Measurements from ENCODE around the gene COL9A3. TPM values are rescaled to one million over a fixed set of nuclear protein-coding genes. Genes with fewer than 3 reads are reported as not detected.

Gene COL9A3
- total RNA-seq, 1 donor from 2014 or later = 576 TPM

GRCh38 chr20:62817975-62818591 lies 1.2 kb downstream of the COL9A3 start:
- no peak for TF ChIP-seq CTCF (IDR thresholded peaks at IDR 0.05; ENCODE audit: unreplicated experiment)
- peaks cover 3% of the 10 kb centered on the region for H3K36me3 Mint-ChIP-seq
- H3K4me1 Mint-ChIP-seq = peaks cover 39% of the 10 kb centered on the region
- H3K9me3 Mint-ChIP-seq = no peaks in the 10 kb centered on the region
- no peak for DNase-seq (ENCODE audit: low spot score in 2 of 2, unreplicated experiment in 2 of 2)
- no peaks in the 10 kb centered on the region for H3K27me3 Mint-ChIP-seq (ENCODE audit: low read depth)
- H3K27ac Mint-ChIP-seq = peak overlapping the region; percentile 92
- peak overlapping the region; percentile 71 for H3K4me3 Mint-ChIP-seq

DNA sequence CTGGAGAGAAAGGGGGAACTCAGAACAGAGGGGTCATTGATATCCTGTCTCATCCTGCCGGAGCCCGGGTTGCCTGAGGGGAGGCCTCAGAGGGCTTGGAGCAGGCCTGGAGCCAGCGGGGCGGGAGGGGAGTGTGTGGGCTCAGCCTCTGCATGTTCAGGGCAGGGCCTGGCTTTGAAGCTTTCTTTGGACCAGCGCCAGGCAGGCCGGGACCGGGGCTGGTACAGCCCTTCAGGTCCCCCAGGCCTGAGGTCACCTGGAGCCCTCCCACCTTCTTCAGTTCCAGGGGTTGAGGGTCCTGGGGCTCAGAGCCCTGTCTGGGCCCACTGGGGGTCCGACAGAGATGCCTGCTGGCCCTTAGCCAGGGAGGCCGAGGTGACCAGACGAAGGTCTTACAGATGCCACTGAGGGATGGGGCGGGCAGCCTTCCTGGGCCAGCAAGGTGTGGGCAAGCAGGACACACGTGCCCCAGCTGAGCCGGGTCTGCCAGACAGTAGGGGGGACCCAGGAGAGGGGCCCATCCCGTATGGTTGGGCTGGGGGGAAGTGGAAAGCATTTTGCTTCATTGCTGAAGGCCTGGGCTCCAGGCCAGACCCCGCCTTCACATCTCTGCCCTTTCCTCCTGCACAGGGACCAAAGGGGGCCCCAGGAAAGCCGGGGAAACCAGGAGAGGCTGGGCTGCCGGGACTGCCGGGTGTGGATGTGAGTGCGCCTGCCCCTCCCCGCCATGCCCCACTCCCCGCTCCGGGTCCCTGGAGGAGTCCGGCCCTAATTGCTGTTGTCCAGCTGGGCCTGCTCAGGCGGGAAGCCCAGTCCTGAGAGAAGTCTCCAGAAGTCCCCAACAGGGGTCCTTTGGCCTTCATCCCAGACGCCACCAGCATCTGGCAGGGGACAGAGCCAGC lies 2.0 kb downstream of the COL9A3 start:
- peak overlapping the region; percentile 92 for H3K27ac Mint-ChIP-seq

GRCh38 chr20:62819494-62820174 lies 2.8 kb downstream of the COL9A3 start:
- no peak for TF ChIP-seq CTCF (IDR thresholded peaks at IDR 0.05; ENCODE audit: unreplicated experiment)
- peak overlapping the region; percentile 71 for H3K4me3 Mint-ChIP-seq
- peak overlapping the region; percentile 53 for H3K27ac Mint-ChIP-seq
- H3K27me3 Mint-ChIP-seq (ENCODE audit: low read depth) = no peaks in the 10 kb centered on the region
- DNase-seq (ENCODE audit: low spot score in 2 of 2, unreplicated experiment in 2 of 2) = no peak
- H3K4me1 Mint-ChIP-seq = peaks cover 42% of the 10 kb centered on the region
- H3K36me3 Mint-ChIP-seq = peaks cover 3% of the 10 kb centered on the region
- no peaks in the 10 kb centered on the region for H3K9me3 Mint-ChIP-seq

More for the DNA sequence above, 2.0 kb downstream of the COL9A3 start:
- DNase-seq (ENCODE audit: low spot score in 2 of 2, unreplicated experiment in 2 of 2) = peak in 1 of 2 experiments; percentile 76
- Mint-ChIP-seq H3K9me3 (no peaks in the 10 kb centered on the region), H3K4me3 (peak overlapping the region; percentile 71), H3K4me1 (peaks cover 40% of the 10 kb centered on the region), H3K36me3 (peaks cover 3% of the 10 kb centered on the region), H3K27me3 (ENCODE audit: low read depth) (no peaks in the 10 kb centered on the region)
- no peak for TF ChIP-seq CTCF (IDR thresholded peaks at IDR 0.05; ENCODE audit: unreplicated experiment)

DNA sequence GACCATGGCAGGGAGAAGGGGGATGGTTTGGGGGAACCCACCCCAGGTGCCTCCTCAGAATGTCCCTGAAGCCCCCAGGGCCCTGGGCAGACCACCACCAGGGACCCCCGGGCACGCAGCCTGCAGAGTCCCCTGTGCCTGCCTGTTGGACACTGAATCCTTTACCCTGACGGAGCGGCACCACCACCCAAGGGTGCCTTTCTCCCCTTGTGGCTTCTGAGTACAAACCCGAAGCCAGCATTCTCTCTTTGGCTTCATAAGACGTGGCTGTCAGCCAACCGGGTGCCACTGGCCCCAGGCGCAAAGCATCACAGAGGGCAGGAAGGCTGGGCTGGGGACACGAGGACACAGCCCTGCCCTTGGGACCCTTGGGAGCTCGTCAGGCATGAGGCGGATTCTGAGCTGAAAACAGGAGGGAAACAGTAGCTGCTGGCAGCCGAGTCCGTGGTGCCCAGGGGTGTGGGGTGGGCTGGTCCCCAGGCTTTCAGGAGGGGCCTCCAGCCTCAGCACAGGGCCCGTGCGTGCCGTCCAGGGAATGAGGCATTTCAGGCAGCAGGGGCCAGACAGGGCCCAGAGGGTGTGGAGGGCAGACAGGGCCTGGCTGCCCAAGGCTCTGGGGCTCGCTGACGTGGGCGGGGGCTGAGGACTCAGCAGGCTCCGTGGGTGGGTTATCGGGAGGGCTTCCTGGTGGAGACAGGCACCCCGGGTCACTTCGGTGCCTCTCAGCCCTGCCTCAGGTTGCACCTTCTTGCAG lies 3.5 kb downstream of the COL9A3 start:
- no peaks in the 10 kb centered on the region for H3K27me3 Mint-ChIP-seq (ENCODE audit: low read depth)
- TF ChIP-seq CTCF (IDR thresholded peaks at IDR 0.05; ENCODE audit: unreplicated experiment) = no peak
- H3K9me3 Mint-ChIP-seq = no peaks in the 10 kb centered on the region
- peaks cover 37% of the 10 kb centered on the region for H3K4me1 Mint-ChIP-seq
- DNase-seq (ENCODE audit: low spot score in 2 of 2, unreplicated experiment in 2 of 2) = no peak
- H3K4me3 Mint-ChIP-seq = no peak overlapping the region
- peaks cover 3% of the 10 kb centered on the region for H3K36me3 Mint-ChIP-seq
- peak overlapping the region; percentile 43 for H3K27ac Mint-ChIP-seq

All from mesothelial cell of epicardium (in vitro differentiated cells).